Middle frontal gyrus (tissue), 1 donor: ENCODE results near the gene KIF5C.
"Not testable (repeated sequence)": the region's sequence is repeated elsewhere in the genome, so short reads cannot be mapped to it uniquely, and the experiment has no call there.

Experiments used
- DNase-seq: peaks from one replicate; pipeline ENCODE4 v3.0.0-alpha.2; 2015; ENCODE audit warnings: low spot score; ENCODE audit errors: extremely low spot score

KIF5C gene

DNA sequence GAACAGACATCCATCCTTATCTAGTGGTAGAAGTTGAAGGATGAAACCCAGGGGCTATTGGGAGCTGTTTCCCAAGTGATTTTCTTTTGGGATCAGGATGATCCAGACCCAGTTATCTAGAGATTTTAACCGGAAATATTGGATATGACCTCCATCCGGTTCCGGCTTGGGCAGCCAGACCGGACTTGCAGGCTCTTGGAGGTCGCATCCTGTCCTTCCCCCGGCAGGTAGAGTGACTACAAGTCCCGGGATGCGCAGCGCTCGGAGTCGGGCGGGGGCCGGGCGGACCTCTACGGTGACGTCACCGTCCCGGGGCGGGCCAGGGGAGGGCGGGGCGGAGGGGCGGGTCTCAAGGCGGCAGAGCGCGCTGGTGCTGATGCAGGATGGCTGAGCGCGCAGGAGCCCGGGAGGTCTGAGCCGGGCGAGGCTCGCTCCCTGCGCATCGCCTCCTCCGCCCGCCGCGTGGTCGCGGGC is at the start of gene KIF5C:
KIF5C (plus strand) TSS at position 360 of the 474 bp plus-strand sequence. CDS start 391 bp downstream, outside the sequence.
- peak; percentile 82 for DNase-seq

GRCh38 chr2:148826791-148827190 is 48.2 kb upstream of the KIF5C start:
- DNase-seq: no peak

DNA sequence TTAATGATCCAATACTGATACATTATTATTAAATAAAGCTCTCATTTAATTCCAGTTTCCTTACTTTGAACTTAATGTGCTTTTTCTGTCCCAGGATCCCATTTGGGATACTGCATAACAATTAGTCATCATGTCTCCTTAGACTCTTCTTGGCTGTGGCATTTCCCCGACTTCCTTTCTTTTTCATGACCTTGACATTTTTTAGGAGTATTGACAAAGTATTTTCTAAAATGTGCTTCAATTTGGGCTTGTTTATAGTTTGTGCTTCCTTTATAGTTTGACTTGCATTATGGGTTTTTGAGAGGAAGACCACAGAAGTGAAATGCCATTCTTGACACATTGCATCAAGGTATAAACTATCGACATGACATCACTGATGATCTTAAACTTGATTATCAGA is 46.1 kb upstream of the KIF5C start:
- no peak for DNase-seq

- no peak for DNase-seq
These were observed 45.4 kb upstream of the KIF5C start for GRCh38 chr2:148829618-148830017.

- no peak for DNase-seq
These were observed 42.4 kb upstream of the KIF5C start for GRCh38 chr2:148832637-148833036.

DNA sequence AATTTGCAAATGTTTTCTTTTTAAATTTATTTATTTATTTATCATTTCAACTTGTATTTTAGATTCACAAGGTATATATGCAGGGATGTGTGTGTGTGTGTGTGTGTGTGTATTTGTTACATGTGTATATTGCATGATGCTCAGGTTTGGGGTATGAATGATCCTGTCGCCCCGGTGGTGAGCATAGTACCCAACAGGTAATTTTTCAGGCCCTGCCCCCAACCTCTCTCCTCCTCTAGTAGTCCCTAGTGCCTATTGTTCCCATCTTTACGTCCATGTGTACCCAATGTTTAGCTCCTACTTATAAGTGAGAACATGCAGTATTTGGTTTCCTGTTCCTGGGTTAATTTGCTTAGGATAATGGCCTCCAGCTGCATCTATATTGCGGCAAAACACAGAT is 33.0 kb upstream of the KIF5C start:
- DNase-seq: no peak

DNA sequence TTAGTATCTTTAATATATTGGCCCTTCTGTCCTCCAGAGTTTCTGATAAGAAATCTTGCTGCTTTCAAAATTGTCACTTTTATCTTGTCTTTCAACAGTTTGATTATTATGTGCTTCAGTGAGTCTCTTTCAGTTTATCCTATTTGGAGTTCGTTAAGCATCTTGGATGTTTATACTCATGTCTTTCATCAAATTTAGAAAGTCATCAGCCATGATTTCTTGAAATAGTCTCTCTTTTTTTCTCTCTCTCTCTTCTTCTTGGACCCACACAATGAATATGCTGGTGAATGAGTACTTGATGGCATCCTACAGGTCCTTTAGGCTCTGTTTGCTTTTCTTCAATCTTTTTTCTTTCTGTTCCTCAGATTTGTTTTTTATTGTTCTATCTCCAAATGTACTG is 26.9 kb upstream of the KIF5C start:
- no peak for DNase-seq

GRCh38 chr2:148853458-148853857 is 21.6 kb upstream of the KIF5C start:
- DNase-seq: no peak

GRCh38 chr2:148860037-148860436 is 15.0 kb upstream of the KIF5C start:
- DNase-seq: no peak

DNA sequence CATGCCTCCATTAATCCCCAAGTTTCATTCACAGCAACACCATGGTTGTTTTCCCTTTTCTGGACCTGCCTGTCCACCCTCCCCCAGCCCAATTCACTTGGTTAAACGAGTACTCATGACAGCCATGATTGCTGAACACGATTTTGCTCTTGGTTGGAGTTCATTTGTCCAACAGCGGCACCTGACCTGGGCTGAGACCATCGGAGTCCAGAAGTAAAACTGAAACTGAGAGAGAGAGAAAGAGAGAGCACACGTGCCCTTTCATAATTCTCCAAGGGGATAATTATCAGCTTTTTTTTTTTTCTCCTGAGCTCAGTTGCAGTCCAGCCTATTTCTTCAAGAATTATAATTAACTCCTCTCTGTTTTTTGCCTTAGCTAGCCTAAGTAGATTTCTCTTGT is 13.7 kb upstream of the KIF5C start:
- no peak for DNase-seq

DNA sequence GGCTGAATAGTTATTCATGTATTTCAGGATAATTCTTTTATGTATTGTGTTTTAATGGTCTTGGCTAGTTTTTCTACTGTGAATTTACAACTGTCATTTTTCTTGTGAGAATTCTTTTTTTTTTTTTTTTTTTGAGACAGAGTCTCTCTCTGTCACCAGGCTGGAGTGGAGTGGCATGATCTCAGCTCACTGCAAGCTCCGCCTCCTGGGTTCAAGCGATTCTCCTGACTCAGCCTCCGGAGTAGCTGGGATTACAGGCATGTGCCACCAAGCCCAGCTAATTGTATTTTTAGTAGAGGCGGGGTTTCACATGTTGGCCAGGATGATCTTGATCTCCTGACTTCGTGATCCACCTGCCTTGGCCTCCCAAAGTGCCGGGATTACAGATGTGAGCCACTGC is 12.5 kb upstream of the KIF5C start:
- not testable (repeated sequence) for DNase-seq

GRCh38 chr2:148865512-148865911 is 9.5 kb upstream of the KIF5C start:
- DNase-seq: no peak

DNA sequence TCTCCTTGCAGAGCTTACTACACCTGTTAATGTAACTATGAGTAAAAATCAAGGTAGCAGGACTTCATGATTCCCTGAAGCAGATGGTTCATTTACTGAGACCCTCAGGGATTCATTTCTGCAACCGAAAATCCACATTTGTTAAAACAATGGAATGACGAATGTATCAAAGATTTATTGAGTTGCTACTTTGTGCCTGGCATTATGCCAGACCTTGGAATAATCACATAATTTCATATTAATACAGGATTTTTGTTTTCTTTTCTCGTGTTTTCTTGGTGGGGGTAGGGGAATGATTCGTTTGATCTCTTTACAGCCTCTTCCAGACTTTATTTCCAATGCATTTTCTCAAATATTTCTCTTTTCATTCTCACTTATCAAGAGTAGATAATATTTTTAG is 8.9 kb upstream of the KIF5C start:
- DNase-seq: no peak

- no peak for DNase-seq
These were observed 7.8 kb upstream of the KIF5C start for GRCh38 chr2:148867079-148867769.

DNA sequence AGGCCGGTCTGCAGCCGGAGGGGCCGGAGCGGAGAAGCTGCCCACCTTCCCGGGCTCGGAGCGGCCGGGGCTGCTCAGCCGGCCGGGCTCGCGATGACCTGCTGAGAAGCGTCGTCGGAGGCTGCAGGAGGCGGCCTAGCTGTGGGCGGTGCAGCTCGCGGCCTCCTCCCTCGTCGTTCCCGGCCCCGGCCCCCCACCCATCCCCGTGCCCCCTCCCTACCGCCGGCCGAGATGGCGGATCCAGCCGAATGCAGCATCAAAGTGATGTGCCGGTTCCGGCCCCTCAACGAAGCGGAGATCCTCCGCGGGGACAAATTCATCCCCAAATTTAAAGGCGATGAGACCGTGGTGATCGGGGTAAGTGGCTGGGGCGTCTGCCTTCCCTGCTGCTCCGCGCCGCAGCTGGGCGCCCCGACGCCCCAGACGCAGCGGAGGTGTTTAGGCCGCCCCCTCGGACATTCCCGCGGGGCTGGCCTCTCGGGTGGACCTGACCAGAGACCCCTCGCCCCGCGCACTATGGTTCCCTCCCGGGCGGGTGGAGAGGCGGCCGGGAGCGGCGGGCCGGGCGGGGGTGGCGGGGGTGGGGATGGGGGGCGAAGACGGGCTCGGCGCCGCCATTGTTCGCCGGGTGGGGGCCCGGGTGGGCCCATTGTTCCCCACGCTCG is 492 bp downstream of the KIF5C start:
- DNase-seq: no peak

- DNase-seq: no peak
These were observed 1.2 kb downstream of the KIF5C start for GRCh38 chr2:148876202-148876594.

- DNase-seq: peak; percentile 22
These were observed 1.8 kb downstream of the KIF5C start for GRCh38 chr2:148876595-148877402.

GRCh38 chr2:148877403-148877740 is 2.3 kb downstream of the KIF5C start:
- DNase-seq: no peak

- DNase-seq: no peak
These were observed 5.6 kb downstream of the KIF5C start for GRCh38 chr2:148880636-148881035.

DNA sequence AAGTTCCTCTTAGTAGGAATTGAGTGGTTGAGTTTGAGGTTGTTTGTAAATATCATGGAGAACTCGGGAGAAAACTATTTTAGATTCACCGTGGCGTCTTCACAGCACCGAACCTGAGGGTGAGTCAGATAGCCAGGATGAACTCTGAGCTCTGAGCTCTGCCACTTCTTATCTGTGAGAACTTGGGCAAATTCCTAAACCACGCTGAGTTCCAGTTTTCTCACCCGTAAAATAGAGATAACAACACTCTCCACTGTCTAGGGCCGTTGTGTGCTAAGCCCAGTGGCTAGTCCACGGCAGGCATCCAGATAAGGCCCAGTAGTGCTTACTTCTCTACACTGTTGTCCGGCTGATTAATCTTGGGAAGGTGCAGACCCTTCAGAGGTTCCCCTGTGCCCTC is 7.0 kb downstream of the KIF5C start:
- no peak for DNase-seq

DNA sequence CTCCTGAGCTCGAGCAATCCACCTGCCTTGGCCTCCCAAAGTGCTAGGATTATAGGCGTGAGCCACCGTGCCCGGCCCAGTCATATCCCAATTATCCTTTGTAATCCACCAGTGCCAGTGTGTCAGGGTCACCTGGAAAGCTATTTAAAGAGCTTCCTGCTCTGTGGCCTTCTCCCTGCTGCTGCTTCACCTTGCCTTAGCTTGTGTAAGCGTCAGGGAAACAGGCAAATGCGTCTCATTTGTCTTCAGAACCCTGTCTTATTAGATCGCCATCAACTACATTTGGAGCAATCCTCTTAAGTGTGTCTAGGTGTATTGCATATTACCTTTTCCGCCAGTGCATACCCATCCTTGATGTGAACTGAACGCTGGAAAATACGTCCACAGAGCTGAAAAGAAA is 10.2 kb downstream of the KIF5C start:
- DNase-seq: no peak

GRCh38 chr2:148885988-148886387 is 11.0 kb downstream of the KIF5C start:
- DNase-seq: no peak
